ENCODE measurements around the gene ZNF527.

DNA sequence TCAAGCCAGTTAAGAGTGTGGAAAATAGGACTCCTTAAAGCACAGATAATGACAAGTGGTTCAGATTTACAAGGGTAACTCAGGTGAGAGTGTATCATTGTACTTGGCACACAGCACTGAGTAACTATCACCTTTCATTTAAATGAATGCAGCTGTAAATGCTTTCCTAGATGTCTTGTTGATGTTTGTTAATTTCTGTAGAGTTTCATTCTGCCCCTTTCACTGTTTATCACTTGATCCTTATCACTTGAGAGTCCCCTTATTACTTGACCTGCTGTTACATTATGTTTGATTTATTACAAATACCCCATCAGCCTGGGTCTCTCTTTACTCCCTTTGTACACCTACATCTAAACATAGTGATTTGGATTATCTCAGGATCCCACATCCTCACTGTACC, 38.1 kb upstream of the ZNF527 start:
- TF ChIP-seq, protein P1, sequence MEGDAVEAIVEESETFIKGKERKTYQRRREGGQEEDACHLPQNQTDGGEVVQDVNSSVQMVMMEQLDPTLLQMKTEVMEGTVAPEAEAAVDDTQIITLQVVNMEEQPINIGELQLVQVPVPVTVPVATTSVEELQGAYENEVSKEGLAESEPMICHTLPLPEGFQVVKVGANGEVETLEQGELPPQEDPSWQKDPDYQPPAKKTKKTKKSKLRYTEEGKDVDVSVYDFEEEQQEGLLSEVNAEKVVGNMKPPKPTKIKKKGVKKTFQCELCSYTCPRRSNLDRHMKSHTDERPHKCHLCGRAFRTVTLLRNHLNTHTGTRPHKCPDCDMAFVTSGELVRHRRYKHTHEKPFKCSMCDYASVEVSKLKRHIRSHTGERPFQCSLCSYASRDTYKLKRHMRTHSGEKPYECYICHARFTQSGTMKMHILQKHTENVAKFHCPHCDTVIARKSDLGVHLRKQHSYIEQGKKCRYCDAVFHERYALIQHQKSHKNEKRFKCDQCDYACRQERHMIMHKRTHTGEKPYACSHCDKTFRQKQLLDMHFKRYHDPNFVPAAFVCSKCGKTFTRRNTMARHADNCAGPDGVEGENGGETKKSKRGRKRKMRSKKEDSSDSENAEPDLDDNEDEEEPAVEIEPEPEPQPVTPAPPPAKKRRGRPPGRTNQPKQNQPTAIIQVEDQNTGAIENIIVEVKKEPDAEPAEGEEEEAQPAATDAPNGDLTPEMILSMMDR (IDR thresholded peaks at IDR 0.05): no peak
- TF ChIP-seq EZH2phosphoT487 (IDR thresholded peaks at IDR 0.05): no peak
